ENCODE measurements around the gene KIRREL3. TPM values are rescaled to one million over a fixed set of nuclear protein-coding genes. Genes with fewer than 3 reads are reported as not detected.

Gene KIRREL3
- polyA plus RNA-seq, 2 of the 4 experiments (the other 2 are of a cell fraction): 3.0 to 11.0 TPM

DNA sequence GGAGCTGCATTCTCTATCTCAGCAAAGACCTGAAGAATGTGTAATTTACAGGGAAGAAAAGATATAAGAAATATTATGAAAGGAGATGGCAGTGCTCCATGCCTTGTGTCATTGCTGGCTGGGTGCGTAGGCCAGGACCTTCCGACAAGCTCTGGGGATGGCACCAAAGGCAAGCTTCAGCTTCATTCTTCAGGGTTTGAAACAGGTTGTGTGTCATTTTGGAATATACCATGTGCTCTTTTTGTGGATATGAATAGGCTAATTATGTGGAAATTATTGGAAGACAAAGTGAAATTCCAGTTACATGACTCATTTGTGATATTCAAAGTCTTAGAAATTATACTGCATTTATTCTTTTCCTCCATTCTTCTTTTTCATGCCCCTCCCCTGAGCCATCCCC lies 5.7 kb upstream of the KIRREL3 start:
- ChIA-PET POLR2A (no interaction called here), CTCF (no interaction called here)
- DNase-seq (ENCODE audit: low read depth in 1 of 2, low spot score in 1 of 2) (no peak), FAIRE-seq (no peak), ATAC-seq (no peak)
- Histone ChIP-seq H3K4me3 (no peak overlapping the region), H3K4me1 (peaks cover 13% of the 10 kb centered on the region), H3K9me3 (no peaks in the 10 kb centered on the region), H3K4me2 (no peak overlapping the region), H3K27ac (no peak overlapping the region)
- TF ChIP-seq, protein P1, sequence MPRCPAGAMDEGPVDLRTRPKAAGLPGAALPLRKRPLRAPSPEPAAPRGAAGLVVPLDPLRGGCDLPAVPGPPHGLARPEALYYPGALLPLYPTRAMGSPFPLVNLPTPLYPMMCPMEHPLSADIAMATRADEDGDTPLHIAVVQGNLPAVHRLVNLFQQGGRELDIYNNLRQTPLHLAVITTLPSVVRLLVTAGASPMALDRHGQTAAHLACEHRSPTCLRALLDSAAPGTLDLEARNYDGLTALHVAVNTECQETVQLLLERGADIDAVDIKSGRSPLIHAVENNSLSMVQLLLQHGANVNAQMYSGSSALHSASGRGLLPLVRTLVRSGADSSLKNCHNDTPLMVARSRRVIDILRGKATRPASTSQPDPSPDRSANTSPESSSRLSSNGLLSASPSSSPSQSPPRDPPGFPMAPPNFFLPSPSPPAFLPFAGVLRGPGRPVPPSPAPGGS (IDR thresholded peaks at IDR 0.05): no peak
- TF ChIP-seq, protein P2, sequence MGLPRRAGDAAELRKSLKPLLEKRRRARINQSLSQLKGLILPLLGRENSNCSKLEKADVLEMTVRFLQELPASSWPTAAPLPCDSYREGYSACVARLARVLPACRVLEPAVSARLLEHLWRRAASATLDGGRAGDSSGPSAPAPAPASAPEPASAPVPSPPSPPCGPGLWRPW (IDR thresholded peaks at IDR 0.05): no peak
- TF ChIP-seq CBX2 (IDR thresholded peaks at IDR 0.05; ENCODE audit: borderline replicate concordance, low read depth) (no peak), ZFP36 (IDR thresholded peaks at IDR 0.05; ENCODE audit: borderline replicate concordance, partially characterized antibody) (no peak), TFCP2L1 (CRISPR knock-in tag; IDR thresholded peaks at IDR 0.05) (no peak)
- TF ChIP-seq, protein P3, sequence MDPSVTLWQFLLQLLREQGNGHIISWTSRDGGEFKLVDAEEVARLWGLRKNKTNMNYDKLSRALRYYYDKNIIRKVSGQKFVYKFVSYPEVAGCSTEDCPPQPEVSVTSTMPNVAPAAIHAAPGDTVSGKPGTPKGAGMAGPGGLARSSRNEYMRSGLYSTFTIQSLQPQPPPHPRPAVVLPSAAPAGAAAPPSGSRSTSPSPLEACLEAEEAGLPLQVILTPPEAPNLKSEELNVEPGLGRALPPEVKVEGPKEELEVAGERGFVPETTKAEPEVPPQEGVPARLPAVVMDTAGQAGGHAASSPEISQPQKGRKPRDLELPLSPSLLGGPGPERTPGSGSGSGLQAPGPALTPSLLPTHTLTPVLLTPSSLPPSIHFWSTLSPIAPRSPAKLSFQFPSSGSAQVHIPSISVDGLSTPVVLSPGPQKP (IDR thresholded peaks at IDR 0.05; ENCODE audit: low read depth, low read length): no peak
- WGBS (ENCODE audit: missing lambda C conversion rate): 100% methylated on average over 2 of the region's 2 CpGs

DNA sequence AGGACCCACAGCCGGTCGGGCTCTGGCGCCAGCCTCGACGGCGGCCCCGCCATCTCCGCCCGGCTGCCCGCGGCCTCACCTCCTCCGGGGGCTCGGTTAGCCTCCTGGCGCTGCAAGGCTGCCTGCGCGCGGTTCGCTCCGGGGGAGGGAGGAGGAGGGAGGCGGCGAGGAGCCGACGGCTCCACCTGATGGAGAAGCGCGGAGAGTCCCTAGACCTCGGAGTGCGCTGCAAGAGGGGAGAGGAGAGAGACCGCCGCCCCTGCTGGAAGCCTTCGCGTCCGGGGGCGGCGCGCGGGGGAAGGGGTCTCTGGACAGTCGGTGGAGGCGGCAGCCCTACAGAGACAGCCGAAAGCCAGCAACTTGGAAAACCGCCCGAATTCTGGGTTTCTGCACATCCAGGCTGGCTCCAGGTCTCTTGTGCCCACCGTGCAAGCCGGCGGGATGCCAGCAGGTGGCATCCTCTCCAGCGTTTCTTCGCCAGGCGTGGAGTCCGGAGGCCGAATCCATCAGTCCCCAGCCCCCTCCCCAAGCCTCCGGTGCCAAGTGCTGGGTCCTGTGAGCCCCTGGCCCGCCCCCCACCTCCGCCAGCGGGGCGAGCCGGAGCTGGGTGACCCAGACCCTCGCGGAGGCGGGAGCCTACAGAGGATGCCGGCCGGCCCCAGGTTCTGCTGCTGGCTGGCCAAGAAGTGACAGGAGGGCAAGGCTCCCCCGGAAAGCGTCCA lies 2.9 kb upstream of the KIRREL3 start:
- H3K4me3 ChIP-seq: peak overlapping the region; percentile 41
- DNase-seq (ENCODE audit: low read depth in 1 of 2, low spot score in 1 of 2) (peak; percentile 65 to 69), ATAC-seq (peak; percentile 89 to 92), FAIRE-seq (no peak)
- ChIA-PET CTCF (interaction anchor here (0.6 to 6.0 kb wide), 14 partner anchors 11 to 397 kb away, joined by 3 to 62 read pairs (median 4); no protein-coding TSS in a partner anchor), POLR2A (interaction anchor here (0.6 kb wide), 1 partner anchor 1372 kb away, joined by 3 read pairs; no protein-coding TSS in a partner anchor)
- H3K4me2 ChIP-seq: peak overlapping the region; percentile 96
- H3K4me1 ChIP-seq: peaks cover 22% of the 10 kb centered on the region
- H3K27ac ChIP-seq: peak overlapping the region; percentile 67 to 92
- H3K9me3 ChIP-seq: no peaks in the 10 kb centered on the region
- TF ChIP-seq RAD21 (conservative IDR thresholded peaks at IDR 0.05 in 1 of 2, IDR thresholded peaks at IDR 0.05 in 1 of 2) (peak; percentile 44 to 67), MAFK (IDR thresholded peaks at IDR 0.05; ENCODE audit: partially characterized antibody) (no peak), SMC3 (IDR thresholded peaks at IDR 0.05) (peak; percentile 65), CBX8 (IDR thresholded peaks at IDR 0.05) (no peak), TP53 (CRISPR knock-in tag; IDR thresholded peaks at IDR 0.05) (no peak)
- TF ChIP-seq, protein P4, sequence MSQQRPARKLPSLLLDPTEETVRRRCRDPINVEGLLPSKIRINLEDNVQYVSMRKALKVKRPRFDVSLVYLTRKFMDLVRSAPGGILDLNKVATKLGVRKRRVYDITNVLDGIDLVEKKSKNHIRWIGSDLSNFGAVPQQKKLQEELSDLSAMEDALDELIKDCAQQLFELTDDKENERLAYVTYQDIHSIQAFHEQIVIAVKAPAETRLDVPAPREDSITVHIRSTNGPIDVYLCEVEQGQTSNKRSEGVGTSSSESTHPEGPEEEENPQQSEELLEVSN (IDR thresholded peaks at IDR 0.05; ENCODE audit: borderline replicate concordance, low read depth): peak; percentile 68; the same call in 1 of the 2 replicates
- TF ChIP-seq, protein P5, sequence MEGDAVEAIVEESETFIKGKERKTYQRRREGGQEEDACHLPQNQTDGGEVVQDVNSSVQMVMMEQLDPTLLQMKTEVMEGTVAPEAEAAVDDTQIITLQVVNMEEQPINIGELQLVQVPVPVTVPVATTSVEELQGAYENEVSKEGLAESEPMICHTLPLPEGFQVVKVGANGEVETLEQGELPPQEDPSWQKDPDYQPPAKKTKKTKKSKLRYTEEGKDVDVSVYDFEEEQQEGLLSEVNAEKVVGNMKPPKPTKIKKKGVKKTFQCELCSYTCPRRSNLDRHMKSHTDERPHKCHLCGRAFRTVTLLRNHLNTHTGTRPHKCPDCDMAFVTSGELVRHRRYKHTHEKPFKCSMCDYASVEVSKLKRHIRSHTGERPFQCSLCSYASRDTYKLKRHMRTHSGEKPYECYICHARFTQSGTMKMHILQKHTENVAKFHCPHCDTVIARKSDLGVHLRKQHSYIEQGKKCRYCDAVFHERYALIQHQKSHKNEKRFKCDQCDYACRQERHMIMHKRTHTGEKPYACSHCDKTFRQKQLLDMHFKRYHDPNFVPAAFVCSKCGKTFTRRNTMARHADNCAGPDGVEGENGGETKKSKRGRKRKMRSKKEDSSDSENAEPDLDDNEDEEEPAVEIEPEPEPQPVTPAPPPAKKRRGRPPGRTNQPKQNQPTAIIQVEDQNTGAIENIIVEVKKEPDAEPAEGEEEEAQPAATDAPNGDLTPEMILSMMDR (IDR thresholded peaks at IDR 0.05): peak; percentile 73
- TF ChIP-seq, protein P6, sequence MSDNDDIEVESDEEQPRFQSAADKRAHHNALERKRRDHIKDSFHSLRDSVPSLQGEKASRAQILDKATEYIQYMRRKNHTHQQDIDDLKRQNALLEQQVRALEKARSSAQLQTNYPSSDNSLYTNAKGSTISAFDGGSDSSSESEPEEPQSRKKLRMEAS (IDR thresholded peaks at IDR 0.05): peak; percentile 10; the same call in 1 of the 2 replicates
- WGBS (ENCODE audit: missing lambda C conversion rate): 4% methylated on average over 32 of the region's 62 CpGs

DNA sequence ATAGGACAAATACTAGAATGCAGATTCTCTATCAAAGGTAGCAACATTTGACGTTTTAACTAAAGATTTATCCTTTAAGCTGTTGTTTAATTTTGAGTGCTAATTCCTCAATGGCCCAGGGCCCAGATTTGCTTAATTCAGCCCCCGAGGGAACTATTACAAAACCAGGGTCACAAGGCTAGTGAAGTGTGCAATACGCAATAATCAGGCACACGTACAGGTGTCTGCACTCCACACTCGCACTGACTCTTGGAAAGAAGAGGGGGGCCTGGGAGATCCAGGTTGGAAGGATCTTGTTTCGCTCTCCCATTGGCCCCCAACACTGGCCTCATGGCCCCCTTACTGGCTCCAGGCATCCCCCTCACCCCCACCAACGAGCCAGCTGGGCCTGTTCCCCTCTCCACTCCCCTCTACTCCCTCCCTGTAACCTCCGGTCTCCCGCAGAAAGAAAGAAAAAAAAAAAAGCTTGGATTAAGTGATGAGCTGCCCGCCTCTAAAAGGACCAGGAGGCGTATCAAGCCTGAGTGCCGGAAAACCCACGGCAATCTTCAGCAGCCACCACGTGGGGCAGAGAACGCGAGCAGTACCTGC lies 2.2 kb upstream of the KIRREL3 start:
- ChIA-PET CTCF (interaction anchor here (0.6 to 6.0 kb wide), 10 partner anchors 10 to 395 kb away, joined by 3 to 62 read pairs (median 4); no protein-coding TSS in a partner anchor), POLR2A (interaction anchor here (0.6 kb wide), 1 partner anchor 1371 kb away, joined by 3 read pairs; no protein-coding TSS in a partner anchor)
- no peaks in the 10 kb centered on the region for H3K9me3 ChIP-seq
- H3K4me1 ChIP-seq: peaks cover 24% of the 10 kb centered on the region
- peak overlapping the region; percentile 96 for H3K4me2 ChIP-seq
- FAIRE-seq (no peak), ATAC-seq (peak; percentile 1 to 4; a peak in 3 of 6 replicates), DNase-seq (ENCODE audit: low read depth in 1 of 2, low spot score in 1 of 2) (no peak)
- H3K4me3 ChIP-seq: peak overlapping the region; percentile 41
- peak overlapping the region; percentile 67 to 92 for H3K27ac ChIP-seq
- WGBS (ENCODE audit: missing lambda C conversion rate): 18% methylated on average over 16 of the region's 16 CpGs
- TF ChIP-seq, protein P2 (IDR thresholded peaks at IDR 0.05): no peak
- TF ChIP-seq, protein P6 (IDR thresholded peaks at IDR 0.05): peak; percentile 74
- TF ChIP-seq NFE2L2 (conservative IDR thresholded peaks at IDR 0.05; ENCODE audit: low read length) (no peak), FOSL2 (IDR thresholded peaks at IDR 0.05) (no peak), FOSL2 (CRISPR knock-in tag; IDR thresholded peaks at IDR 0.05) (no peak)
- TF ChIP-seq, protein P7, sequence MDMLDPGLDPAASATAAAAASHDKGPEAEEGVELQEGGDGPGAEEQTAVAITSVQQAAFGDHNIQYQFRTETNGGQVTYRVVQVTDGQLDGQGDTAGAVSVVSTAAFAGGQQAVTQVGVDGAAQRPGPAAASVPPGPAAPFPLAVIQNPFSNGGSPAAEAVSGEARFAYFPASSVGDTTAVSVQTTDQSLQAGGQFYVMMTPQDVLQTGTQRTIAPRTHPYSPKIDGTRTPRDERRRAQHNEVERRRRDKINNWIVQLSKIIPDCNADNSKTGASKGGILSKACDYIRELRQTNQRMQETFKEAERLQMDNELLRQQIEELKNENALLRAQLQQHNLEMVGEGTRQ (IDR thresholded peaks at IDR 0.05): peak; percentile 30
- TF ChIP-seq, protein P8, sequence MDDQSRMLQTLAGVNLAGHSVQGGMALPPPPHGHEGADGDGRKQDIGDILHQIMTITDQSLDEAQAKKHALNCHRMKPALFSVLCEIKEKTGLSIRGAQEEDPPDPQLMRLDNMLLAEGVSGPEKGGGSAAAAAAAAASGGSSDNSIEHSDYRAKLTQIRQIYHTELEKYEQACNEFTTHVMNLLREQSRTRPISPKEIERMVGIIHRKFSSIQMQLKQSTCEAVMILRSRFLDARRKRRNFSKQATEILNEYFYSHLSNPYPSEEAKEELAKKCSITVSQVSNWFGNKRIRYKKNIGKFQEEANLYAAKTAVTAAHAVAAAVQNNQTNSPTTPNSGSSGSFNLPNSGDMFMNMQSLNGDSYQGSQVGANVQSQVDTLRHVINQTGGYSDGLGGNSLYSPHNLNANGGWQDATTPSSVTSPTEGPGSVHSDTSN (IDR thresholded peaks at IDR 0.05): no peak
- TF ChIP-seq, protein P9, sequence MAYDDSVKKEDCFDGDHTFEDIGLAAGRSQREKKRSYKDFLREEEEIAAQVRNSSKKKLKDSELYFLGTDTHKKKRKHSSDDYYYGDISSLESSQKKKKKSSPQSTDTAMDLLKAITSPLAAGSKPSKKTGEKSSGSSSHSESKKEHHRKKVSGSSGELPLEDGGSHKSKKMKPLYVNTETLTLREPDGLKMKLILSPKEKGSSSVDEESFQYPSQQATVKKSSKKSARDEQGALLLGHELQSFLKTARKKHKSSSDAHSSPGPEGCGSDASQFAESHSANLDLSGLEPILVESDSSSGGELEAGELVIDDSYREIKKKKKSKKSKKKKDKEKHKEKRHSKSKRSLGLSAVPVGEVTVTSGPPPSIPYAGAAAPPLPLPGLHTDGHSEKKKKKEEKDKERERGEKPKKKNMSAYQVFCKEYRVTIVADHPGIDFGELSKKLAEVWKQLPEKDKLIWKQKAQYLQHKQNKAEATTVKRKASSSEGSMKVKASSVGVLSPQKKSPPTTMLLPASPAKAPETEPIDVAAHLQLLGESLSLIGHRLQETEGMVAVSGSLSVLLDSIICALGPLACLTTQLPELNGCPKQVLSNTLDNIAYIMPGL (CRISPR knock-in tag; IDR thresholded peaks at IDR 0.05; ENCODE audit: borderline replicate concordance): no peak

Measured in A549 (cell line).